MM.1S (cell line): ENCODE results near the gene MTA2.
A peak's percentile ranks its signal among the peaks of the same experiment; 100 is the strongest.

Experiments
- DNase-seq: peaks from one replicate; pipeline ENCODE4 v3.0.0-alpha.2; 2015
- H2AFZ ChIP-seq: fragments of 300-600 bp; sonication (generic); 2 replicates; pipeline ENCODE4 v1.6.0; 2016; ENCODE audit warnings: antibody characterized with exemption, low read length
- H3F3A ChIP-seq: fragments of 300-600 bp; sonication (generic); 2 replicates; pipeline ENCODE4 v1.6.1; 2016; ENCODE audit warnings: mild to moderate bottlenecking, antibody characterized with exemption, low read length, moderate library complexity, mixed read lengths; ENCODE audit not compliant: insufficient read depth
- H3K27ac ChIP-seq: fragments of 300-600 bp; sonication (generic); 2 replicates; pipeline ENCODE4 v1.5.1; 2016; ENCODE audit warnings: mild to moderate bottlenecking, low read length
- H3K27me3 ChIP-seq: fragments of 300-600 bp; sonication (generic); replicated peaks from 2 replicates; pipeline ENCODE4 v1.6.0; 2016; ENCODE audit warnings: low read length; ENCODE audit not compliant: insufficient read depth
- H3K36me3 ChIP-seq: fragments of 300-600 bp; sonication (generic); replicated peaks from 2 replicates; pipeline ENCODE4 v1.6.1; 2016; ENCODE audit warnings: mild to moderate bottlenecking, low read length, mixed read lengths; ENCODE audit not compliant: insufficient read depth
- H3K4me1 ChIP-seq: fragments of 300-600 bp; sonication (generic); 2 replicates; pipeline ENCODE4 v1.6.1; 2016; ENCODE audit warnings: low read length, mixed read lengths
- H3K4me2 ChIP-seq: fragments of 300-600 bp; sonication (generic); 2 replicates; pipeline ENCODE4 v1.6.0; 2016; ENCODE audit warnings: low read depth, low read length
- H3K4me3 ChIP-seq: fragments of 300-600 bp; sonication (generic); 2 replicates; pipeline ENCODE4 v1.5.1; 2016; ENCODE audit warnings: low read length, mixed read lengths
- H3K79me2 ChIP-seq: fragments of 300-600 bp; sonication (generic); 2 replicates; pipeline ENCODE4 v1.6.1; 2016; ENCODE audit warnings: mixed run types, low read length, mixed read lengths
- H3K9ac ChIP-seq: fragments of 300-600 bp; sonication (generic); 2 replicates; pipeline ENCODE4 v1.6.1; 2016; ENCODE audit warnings: low read length, mixed read lengths
- H3K9me2 ChIP-seq: fragments of 300-600 bp; sonication (generic); replicated peaks from 2 replicates; pipeline ENCODE4 v1.6.1; 2016; ENCODE audit warnings: mild to moderate bottlenecking, low read length, mixed read lengths; ENCODE audit not compliant: insufficient read depth
- H3K9me3 ChIP-seq: fragments of 300-600 bp; sonication (generic); replicated peaks from 2 replicates; pipeline ENCODE4 v1.6.1; 2016; ENCODE audit warnings: mild to moderate bottlenecking, low read length, mixed read lengths; ENCODE audit not compliant: insufficient read depth
- H4K20me1 ChIP-seq: fragments of 300-600 bp; sonication (generic); 2 replicates; pipeline ENCODE4 v1.6.1; 2016; ENCODE audit warnings: mild to moderate bottlenecking, low read length, moderate library complexity, mixed read lengths; ENCODE audit not compliant: insufficient read depth
- CTCF ChIP-seq: fragments of 300-600 bp; sonication (generic); IDR thresholded peaks from 2 replicates; pipeline ENCODE4 v1.5.1; 2016; ENCODE audit warnings: antibody characterized with exemption, low read length, mixed read lengths
- EZH2 ChIP-seq: fragments of 300-600 bp; sonication (generic); optimal IDR thresholded peaks from 2 replicates; pipeline ENCODE3; 2017; ENCODE audit warnings: low read depth, mild to moderate bottlenecking, antibody characterized with exemption, low read length, mixed read lengths
- EZH2phosphoT487 ChIP-seq: fragments of 300-600 bp; sonication (generic); IDR thresholded peaks from 2 replicates; pipeline ENCODE4 v1.6.1; 2018; ENCODE audit warnings: antibody characterized with exemption, low read length

Gene MTA2

GRCh38 chr11:62599069-62599696, 2.5 kb downstream of the MTA2 start:
- no peak overlapping the region for H2AFZ ChIP-seq
- H3K79me2 ChIP-seq, result peaks cover 54% of the 10 kb centered on the region
- peak overlapping the region; percentile 97; the same call in 1 of the 2 replicates for H3K9ac ChIP-seq
- no peaks in the 10 kb centered on the region for H3K27me3 ChIP-seq
- peaks cover 21% of the 10 kb centered on the region for H3F3A ChIP-seq
- H3K4me3 ChIP-seq, result peak overlapping the region; percentile 92
- no peak for TF ChIP-seq CTCF
- TF ChIP-seq EZH2phosphoT487, result no peak
- no peak for TF ChIP-seq EZH2
- no peaks in the 10 kb centered on the region for H3K9me2 ChIP-seq
- H4K20me1 ChIP-seq, result no peaks in the 10 kb centered on the region
- peak; percentile 99 for DNase-seq
- peaks cover 22% of the 10 kb centered on the region for H3K36me3 ChIP-seq
- peak overlapping the region; percentile 86; the same call in 1 of the 2 replicates for H3K27ac ChIP-seq
- H3K4me2 ChIP-seq, result peak overlapping the region; percentile 97
- H3K9me3 ChIP-seq, result no peaks in the 10 kb centered on the region
- peaks cover 10% of the 10 kb centered on the region for H3K4me1 ChIP-seq

GRCh38 chr11:62595124-62595523, 6.5 kb downstream of the MTA2 start:
- no peaks in the 10 kb centered on the region for H3K9me2 ChIP-seq
- H3F3A ChIP-seq, result peaks cover 34% of the 10 kb centered on the region
- no peak overlapping the region for H2AFZ ChIP-seq
- H3K79me2 ChIP-seq, result peaks cover 51% of the 10 kb centered on the region
- no peak overlapping the region for H3K4me3 ChIP-seq
- no peaks in the 10 kb centered on the region for H3K9me3 ChIP-seq
- no peaks in the 10 kb centered on the region for H4K20me1 ChIP-seq
- no peak overlapping the region for H3K27ac ChIP-seq
- H3K4me2 ChIP-seq, result no peak overlapping the region
- no peaks in the 10 kb centered on the region for H3K27me3 ChIP-seq
- H3K4me1 ChIP-seq, result peaks cover 25% of the 10 kb centered on the region
- no peak overlapping the region for H3K9ac ChIP-seq
- H3K36me3 ChIP-seq, result peaks cover 22% of the 10 kb centered on the region
- TF ChIP-seq EZH2 (no peak), EZH2phosphoT487 (no peak)
- DNase-seq, result no peak

GRCh38 chr11:62593434-62594044, 8.1 kb downstream of the MTA2 start:
- Histone ChIP-seq H3K9me3 (no peaks in the 10 kb centered on the region), H3K9ac (no peak overlapping the region), H3K4me1 (peaks cover 16% of the 10 kb centered on the region), H3K4me2 (no peak overlapping the region; the same call in 1 of the 2 replicates), H3F3A (peaks cover 26% of the 10 kb centered on the region), H3K36me3 (peaks cover 20% of the 10 kb centered on the region), H3K27me3 (no peaks in the 10 kb centered on the region), H3K27ac (no peak overlapping the region; the same call in 1 of the 2 replicates), H3K79me2 (peaks cover 50% of the 10 kb centered on the region), H4K20me1 (no peaks in the 10 kb centered on the region), H2AFZ (no peak overlapping the region), H3K4me3 (no peak overlapping the region), H3K9me2 (no peaks in the 10 kb centered on the region)
- TF ChIP-seq EZH2, result no peak
- TF ChIP-seq EZH2phosphoT487, result no peak
- TF ChIP-seq CTCF, result peak; percentile 85
- peak; percentile 78 for DNase-seq
